Right atrium auricular region (tissue), 2 donors: ENCODE measurements around the gene COL4A6. TPM values are rescaled to one million over a fixed set of nuclear protein-coding genes. Genes with fewer than 3 reads are reported as not detected.

Experiments used
- DNase-seq: peaks from one replicate; pipeline ENCODE4 v3.0.0-alpha.2; 2019; ENCODE audit warnings: low spot score
- H3K27ac ChIP-seq, 2 donors: fragments of 200-600 bp; sonication (generic); 1 replicate in 1 of 2; 2 replicates in 1 of 2; pipeline ENCODE4 v1.5.1; 2016 to 2019
- H3K27me3 ChIP-seq, 2 donors: fragments of 200-600 bp; sonication (generic); one replicate each; pipeline versions ENCODE4 v1.5.1 to v1.6.0; 2017 to 2019
- H3K36me3 ChIP-seq: fragments of 200-600 bp; sonication (generic); one replicate; pipeline ENCODE4 v1.5.1; 2016
- H3K4me1 ChIP-seq, 2 donors: fragments of 200-600 bp; sonication (generic); one replicate each; pipeline versions ENCODE4 v1.5.1 to v1.6.0; 2017 to 2019
- H3K4me3 ChIP-seq, 2 donors: fragments of 200-600 bp; sonication (generic); 1 replicate in 1 of 2; 2 replicates in 1 of 2; pipeline ENCODE4 v1.5.1; 2017 to 2019; ENCODE audit warnings: mild to moderate bottlenecking in 1 of 2, moderate library complexity in 1 of 2
- H3K9me3 ChIP-seq, 2 donors: fragments of 200-600 bp; sonication (generic); one replicate each; pipeline ENCODE4 v1.5.1; 2019
- CTCF ChIP-seq, 2 donors: fragments of 200-600 bp; sonication (generic); IDR thresholded peaks; one replicate each; pipeline ENCODE4 v1.5.1; 2019; ENCODE audit warnings: antibody characterized with exemption in 2 of 2
- total RNA-seq, 2 donors: library from RNA; depleted of rRNA; stranded (reverse); fragments of >200 nt; gene quantifications; one replicate each; pipeline ENCODE4 v1.1.0, GENCODE V29; 2016

The COL4A6 gene
- total RNA-seq, 2 donors from 2014 or later: 4.6 to 17.7 TPM

- Histone ChIP-seq H3K36me3 (no peaks in the 10 kb centered on the region), H3K27ac (no peak overlapping the region), H3K9me3 (peaks cover 0 to 11% of the 10 kb centered on the region in 2 donors), H3K4me1 (no peaks in the 10 kb centered on the region), H3K27me3 (no peaks in the 10 kb centered on the region), H3K4me3 (no peak overlapping the region)
- DNase-seq: no peak
- no peak for TF ChIP-seq CTCF (IDR thresholded peaks at IDR 0.05)
These were observed 183.6 kb downstream of the COL4A6 start for GRCh38 chrX:108254636-108255035.

- peak overlapping the region in 1 of 2 donors; percentile 2 for H3K27ac ChIP-seq
- TF ChIP-seq CTCF (IDR thresholded peaks at IDR 0.05): no peak
- no peak for DNase-seq
- H3K4me1 ChIP-seq: no peaks in the 10 kb centered on the region
- H3K4me3 ChIP-seq: no peak overlapping the region
- no peaks in the 10 kb centered on the region for H3K27me3 ChIP-seq
- peaks cover 0 to 11% of the 10 kb centered on the region in 2 donors for H3K9me3 ChIP-seq
- no peaks in the 10 kb centered on the region for H3K36me3 ChIP-seq
These were observed 187.3 kb downstream of the COL4A6 start for GRCh38 chrX:108250654-108251579.

DNA sequence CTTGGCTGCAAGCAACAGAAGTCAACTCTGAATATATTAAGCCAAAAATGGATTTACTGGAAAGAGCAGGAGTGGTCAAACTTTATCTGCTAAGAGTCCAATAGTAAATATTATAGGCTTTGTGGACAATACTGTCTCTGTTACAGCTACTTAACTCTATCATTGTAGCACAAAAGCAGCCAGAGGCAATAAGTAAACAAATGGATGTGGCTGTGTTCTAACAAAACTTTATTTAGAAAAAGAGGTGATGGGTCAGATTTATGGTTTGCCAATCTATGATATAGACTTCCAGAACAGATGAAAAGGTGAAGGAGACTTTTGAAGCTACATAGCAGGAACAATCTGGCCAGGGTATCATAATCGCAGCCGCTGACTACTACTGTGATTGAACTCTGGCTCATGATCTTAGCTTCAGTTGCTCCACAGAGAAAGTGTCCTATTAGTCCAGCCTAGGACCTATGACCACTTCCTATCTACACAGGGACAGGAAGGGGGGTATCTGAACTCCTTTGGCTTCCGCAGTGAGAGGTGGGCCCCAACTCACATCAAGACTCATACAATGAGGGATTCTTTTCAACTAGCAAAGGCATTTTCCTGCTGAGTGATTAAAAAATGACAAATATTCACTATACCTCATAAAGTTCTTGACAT, 191.8 kb downstream of the COL4A6 start:
- Histone ChIP-seq H3K27me3 (no peaks in the 10 kb centered on the region), H3K36me3 (no peaks in the 10 kb centered on the region), H3K27ac (peak overlapping the region in 1 of 2 donors; percentile 15), H3K4me3 (no peak overlapping the region), H3K9me3 (no peaks in the 10 kb centered on the region), H3K4me1 (no peaks in the 10 kb centered on the region)
- no peak for DNase-seq
- no peak for TF ChIP-seq CTCF (IDR thresholded peaks at IDR 0.05)

- Histone ChIP-seq H3K36me3 (no peaks in the 10 kb centered on the region), H3K27ac (no peak overlapping the region), H3K9me3 (no peaks in the 10 kb centered on the region), H3K4me1 (no peaks in the 10 kb centered on the region), H3K27me3 (no peaks in the 10 kb centered on the region), H3K4me3 (no peak overlapping the region)
- DNase-seq: no peak
- no peak for TF ChIP-seq CTCF (IDR thresholded peaks at IDR 0.05)
These were observed 192.8 kb downstream of the COL4A6 start for GRCh38 chrX:108245462-108245861.

DNA sequence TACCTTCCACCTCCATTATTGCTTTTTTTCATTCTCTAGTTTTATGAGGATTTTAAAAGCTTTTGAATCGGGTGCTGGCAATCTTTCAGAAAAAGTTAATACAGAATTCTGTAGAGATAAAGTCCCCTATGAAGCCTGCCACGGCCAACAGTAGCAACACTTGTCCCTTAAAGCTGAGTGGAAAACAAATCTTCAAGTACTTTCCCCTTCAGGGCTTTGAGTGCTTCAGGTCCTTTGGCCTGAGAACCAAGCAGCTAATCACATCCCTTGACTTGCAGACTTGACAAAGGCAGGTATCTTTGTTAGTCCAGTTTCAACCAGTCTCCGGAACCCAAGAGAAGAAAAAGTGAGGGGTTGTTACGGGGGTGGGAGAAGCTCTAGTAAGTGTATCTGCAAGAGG, 202.2 kb downstream of the COL4A6 start:
- Histone ChIP-seq H3K4me3 (no peak overlapping the region), H3K4me1 (no peaks in the 10 kb centered on the region), H3K27ac (no peak overlapping the region), H3K36me3 (no peaks in the 10 kb centered on the region), H3K9me3 (no peaks in the 10 kb centered on the region), H3K27me3 (no peaks in the 10 kb centered on the region)
- no peak for TF ChIP-seq CTCF (IDR thresholded peaks at IDR 0.05)
- DNase-seq: no peak
